HepG2 (cell line): Measurements from ENCODE around the gene TFF1. TPM values are rescaled to one million over a fixed set of nuclear protein-coding genes. Genes with fewer than 3 reads are reported as not detected.

Experiments used
- ATAC-seq: fragments of 200-7000 bp; cut with Tn5 transposase; 3 replicates; pipeline ENCODE4 v1.9.1; 2020; ENCODE audit warnings: mild to moderate bottlenecking, moderate library complexity
- BruUV-seq: library from RNA; stranded (reverse); fragments of 400-500 nt; replicated peaks from 2 replicates; lab custom pipeline; 2021; lab: Mats Ljungman, UMichigan
- CTCF ChIA-PET: fragments of 300-600 bp; formaldehyde crosslinking; extraction: SDS; loops from one replicate; lab custom pipeline; 2021; ENCODE audit warnings: low total read pairs, inconsistent platforms, low intra/inter-chr PET ratio; lab: Yijun Ruan, JAX
- POLR2A ChIA-PET: fragments of 350-600 bp; sonication (Branson Sonifier 250); formaldehyde crosslinking; loops from one replicate; lab custom pipeline; 2020; ENCODE audit warnings: antibody characterized with exemption, inconsistent platforms; lab: Yijun Ruan, JAX
- DNase-seq: peaks from one replicate; pipeline ENCODE4 v3.0.0-alpha.2; 2015; ENCODE audit warnings: low spot score
- FAIRE-seq: peaks from 3 replicates; lab custom pipeline; 2011; peaks lifted over from hg19 to GRCh38; lab: Jason Lieb, UNC
- H2AFZ ChIP-seq: one replicate; pipeline ENCODE4 v1.6.1; 2011; ENCODE audit warnings: low read length, inconsistent platforms
- H3K27ac ChIP-seq: fragments of 300-600 bp; 3 replicates; pipeline ENCODE4 v1.8.0; 2011; ENCODE audit warnings: mixed run types, mild to moderate bottlenecking, mixed read lengths, low read length, inconsistent platforms; ENCODE audit not compliant: insufficient read depth; ENCODE audit errors: extremely low read length
- H3K27me3 ChIP-seq, 2 experiments: fragments of 200-600 bp in 1 of 2; 2 replicates in 1 of 2; 3 replicates in 1 of 2; pipeline versions ENCODE4 v1.6.0 to v1.8.0; 2011; ENCODE audit warnings: low read length in 2 of 2, mild to moderate bottlenecking in 2 of 2, moderate library complexity in 2 of 2, inconsistent platforms in 1 of 2; ENCODE audit not compliant: insufficient read depth in 2 of 2, control insufficient read depth in 1 of 2
- H3K36me3 ChIP-seq, 2 experiments: fragments of 200-600 bp in 1 of 2; replicated peaks in 1 of 2; 2 replicates in 1 of 2; 3 replicates in 1 of 2; pipeline versions ENCODE4 v1.5.1 to v1.8.0; 2011; ENCODE audit warnings: low read length in 2 of 2, inconsistent platforms in 1 of 2; ENCODE audit not compliant: insufficient read depth in 2 of 2, control insufficient read depth in 1 of 2
- H3K4me1 ChIP-seq: 2 replicates; pipeline ENCODE4 v1.5.1; 2012; ENCODE audit warnings: low read length, inconsistent platforms; ENCODE audit not compliant: insufficient read depth
- H3K4me2 ChIP-seq: 2 replicates; pipeline ENCODE4 v1.6.0; 2011; ENCODE audit warnings: low read depth, low read length, inconsistent platforms
- H3K4me3 ChIP-seq, 3 experiments: fragments of 200-600 bp in 1 of 3; sonication (generic), shearing (Covaris generic) in 1 of 3; replicated peaks in 1 of 3; 2 replicates each; pipeline ENCODE4 v1.5.1; 2011 to 2016; ENCODE audit warnings: low read length in 3 of 3, inconsistent platforms in 2 of 3, low read depth in 2 of 3, mild to moderate bottlenecking in 2 of 3, control low read depth in 1 of 3, mixed read lengths in 1 of 3; ENCODE audit not compliant: insufficient read depth in 1 of 3
- H3K79me2 ChIP-seq: one replicate; pipeline ENCODE4 v1.6.1; 2011; ENCODE audit warnings: low read length, inconsistent platforms; ENCODE audit not compliant: insufficient read depth
- H3K9ac ChIP-seq: 2 replicates; pipeline ENCODE4 v1.6.0; 2011; ENCODE audit warnings: mild to moderate bottlenecking, low read depth, low read length, inconsistent platforms; ENCODE audit not compliant: insufficient read depth
- H3K9me3 ChIP-seq: 2 replicates; pipeline ENCODE4 v1.5.1; 2012; ENCODE audit warnings: mild to moderate bottlenecking, low read length
- H4K20me1 ChIP-seq: 2 replicates; pipeline ENCODE4 v1.6.0; 2011; ENCODE audit warnings: inconsistent platforms, mild to moderate bottlenecking, low read length, moderate library complexity; ENCODE audit not compliant: insufficient read depth
- ADNP ChIP-seq: sonication (generic); formaldehyde crosslinking; IDR thresholded peaks from 2 replicates; pipeline ENCODE4 v1.4.0; 2020; ENCODE audit warnings: missing genetic modification reagents
- CEBPG ChIP-seq: IDR thresholded peaks from 2 replicates; pipeline ENCODE4 v1.6.1; 2016
- FOXJ3 ChIP-seq: sonication (generic); formaldehyde crosslinking; IDR thresholded peaks from 2 replicates; pipeline ENCODE4 v1.4.0; 2020; ENCODE audit warnings: missing genetic modification reagents, mild to moderate bottlenecking, borderline replicate concordance
- HNRNPL ChIP-seq: fragments of 200-400 bp; formaldehyde crosslinking; IDR thresholded peaks from 2 replicates; pipeline ENCODE4 v1.6.1; 2017; ENCODE audit warnings: mild to moderate bottlenecking, low read depth, low read length
- POLR2AphosphoS2 ChIP-seq: IDR thresholded peaks from 2 replicates; pipeline ENCODE4 v1.6.1; 2011; ENCODE audit warnings: low read depth, low read length, improper control_type of control experiment
- THRA ChIP-seq: sonication (generic); formaldehyde crosslinking; IDR thresholded peaks from 2 replicates; pipeline ENCODE4 v1.4.0; 2020; ENCODE audit warnings: missing genetic modification reagents, borderline replicate concordance
- ZNF484 ChIP-seq: sonication (generic); formaldehyde crosslinking; IDR thresholded peaks from 2 replicates; pipeline ENCODE4 v1.5.1; 2020; ENCODE audit warnings: mild to moderate bottlenecking, low read depth, missing genetic modification reagents, borderline replicate concordance
- ZNF605 ChIP-seq: sonication (generic); formaldehyde crosslinking; IDR thresholded peaks from 2 replicates; pipeline ENCODE4 v1.8.0; 2022; ENCODE audit warnings: mild to moderate bottlenecking, missing genetic modification reagents
- ZNF629 ChIP-seq: sonication (generic); formaldehyde crosslinking; conservative IDR thresholded peaks from 2 replicates; pipeline ENCODE4 v1.5.0; 2020; ENCODE audit warnings: missing genetic modification reagents
- ZNF687 ChIP-seq: sonication (generic); formaldehyde crosslinking; IDR thresholded peaks from 2 replicates; pipeline ENCODE4 v1.5.1; 2020; ENCODE audit warnings: mild to moderate bottlenecking, missing genetic modification reagents, moderate library complexity
- WGBS: methylation state at CpG from one replicate; pipeline ENCODE4 v1.1.6; 2017; ENCODE audit warnings: low lambda C conversion rate; 5-methylcytosine and 5-hydroxymethylcytosine counted together
- in situ Hi-C: cut with HindIII; loops from 2 replicates; pipeline ENCODE4 v1.10.0; 2017; ENCODE audit warnings: low pct_unique_long_range_greater_than_20kb; ENCODE audit not compliant: extremely low pct_ligation_motif_present
- intact Hi-C: fragments of 100-400 bp; cut with micrococcal nuclease; formaldehyde crosslinking; loops from one replicate; pipeline ENCODE4 v1.10.0; 2022; ENCODE audit not compliant: unreplicated experiment
- polyA plus RNA-seq, 8 experiments: library from polyadenylated mRNA; depleted of rRNA in 3 of 8; stranded (reverse) in 7 of 8; unstranded in 1 of 8; fragments of >200 nt; fragmentation: Illumina TruSeq in 4 of 8; extraction: Trizol in 4 of 8; gene quantifications; 2 replicates each; pipeline versions ENCODE4 v1.2.1 to v1.2.3, GENCODE V29; 2011 to 2016; ENCODE audit warnings: low read depth in 4 of 8, missing spikeins in 1 of 8, mixed read lengths in 1 of 8; ENCODE audit not compliant: insufficient read depth in 1 of 8
- total RNA-seq, 5 experiments: library from RNA; depleted of rRNA; stranded (reverse); fragments of >200 nt; fragmentation: Illumina TruSeq; extraction: Trizol; gene quantifications; 2 replicates each; pipeline ENCODE4 v1.2.3, GENCODE V29; 2016; ENCODE audit warnings: low read depth in 1 of 5

The TFF1 gene
- total and polyA plus RNA-seq, 2 of the 13 experiments (the other 11 are each of a cell fraction or from before 2014, with no cell fraction given): 0.24 to 19.4 TPM

DNA sequence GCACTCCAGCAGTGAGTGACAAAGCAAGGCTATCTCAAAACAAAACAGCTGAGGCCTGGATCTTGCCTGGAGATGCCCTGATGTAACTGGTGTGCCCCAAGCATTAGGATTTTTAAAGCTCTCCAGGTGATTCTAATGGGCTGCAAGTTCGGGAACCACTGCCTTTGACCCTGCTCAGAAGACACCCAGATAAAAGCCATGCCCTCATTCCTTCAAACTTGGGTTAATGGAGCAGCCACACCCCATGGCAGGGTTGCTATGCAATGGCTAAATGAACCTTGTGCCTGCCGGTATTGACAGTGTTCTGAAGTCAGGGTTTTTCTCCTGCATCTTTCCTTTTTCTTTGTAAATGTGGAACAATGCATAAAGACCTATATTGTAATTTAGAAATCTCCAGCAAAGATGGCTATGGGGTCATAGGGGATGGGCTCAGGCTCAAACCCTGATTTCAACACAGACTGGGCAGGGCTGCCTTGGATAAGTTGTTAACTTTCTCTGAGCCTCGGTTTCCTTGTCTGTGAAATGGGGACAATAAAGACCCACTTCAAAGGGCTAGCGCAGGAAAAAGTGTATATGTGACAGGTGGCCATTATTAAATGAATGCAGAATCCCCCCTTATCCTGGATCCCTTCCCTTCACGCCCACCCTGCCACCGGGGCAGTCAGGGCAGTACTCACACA, 51.6 kb downstream of the TFF1 start (continued):
- TF ChIP-seq ZNF605 (CRISPR knock-in tag) (peak; percentile 30; the same call in 1 of the 2 replicates), CEBPG (CRISPR knock-in tag) (0 out of 2 replicates have a peak, but pooled peaks have one; percentile 8), ZNF629 (CRISPR knock-in tag) (peak; percentile 98), THRA (CRISPR knock-in tag) (no peak; the same call in 1 of the 2 replicates), POLR2AphosphoS2 (no peak), ZNF484 (CRISPR knock-in tag) (no peak), FOXJ3 (CRISPR knock-in tag) (no peak)

- FAIRE-seq (no peak), ATAC-seq (peak; percentile 15), DNase-seq (peak; percentile 8)
- no TSS peak for BruUV-seq
- WGBS: 6% methylated on average over 7 of the region's 13 CpGs
- no peaks in the 10 kb centered on the region for H3K79me2 ChIP-seq
- H3K36me3 ChIP-seq: no peaks in the 10 kb centered on the region
- CTCF ChIA-PET: no interaction called here
- H3K27me3 ChIP-seq: no peaks in the 10 kb centered on the region; a peak in 2 of 5 replicates
- peaks cover 61% of the 10 kb centered on the region for H3K4me1 ChIP-seq
- no peaks in the 10 kb centered on the region for H3K9me3 ChIP-seq
- no peaks in the 10 kb centered on the region for H4K20me1 ChIP-seq
- no peak overlapping the region for H3K9ac ChIP-seq
- in situ Hi-C loops: no loop called here
- H3K27ac ChIP-seq: no peak overlapping the region
- no peak for TF ChIP-seq ADNP (CRISPR knock-in tag)
- 0 out of 2 replicates have a peak, but pooled peaks have one; percentile 47 for TF ChIP-seq HNRNPL
- 0 out of 2 replicates have a peak, but pooled peaks have one; percentile 5 for TF ChIP-seq ZNF687 (CRISPR knock-in tag)
- H2AFZ ChIP-seq: no peak overlapping the region
- H3K4me2 ChIP-seq: peak overlapping the region; percentile 41
- H3K4me3 ChIP-seq: peak overlapping the region in 1 of 3 experiments; percentile 21; a peak in 1 of 6 replicates
- POLR2A ChIA-PET: no interaction called here
- intact Hi-C loops: no loop called here
These were observed 52.8 kb downstream of the TFF1 start for GRCh38 chr21:42313501-42313969.
